B cell (primary cell): ENCODE data around the gene TKT. TPM values are rescaled to one million over a fixed set of nuclear protein-coding genes. Genes with fewer than 3 reads are reported as not detected.

Experiments used
- ATAC-seq: fragments of 200-7000 bp; cut with Tn5 transposase; one replicate; pipeline ENCODE4 v1.10.0; 2021; ENCODE audit warnings: low read depth, mild to moderate bottlenecking, moderate number of reproducible peaks, moderate library complexity
- CTCF ChIA-PET: fragments of 350-600 bp; sonication (Branson Sonifier 250); formaldehyde crosslinking; loops from one replicate; lab custom pipeline; 2021; ENCODE audit warnings: antibody characterized with exemption, inconsistent platforms; lab: Charles Lee
- POLR2A ChIA-PET: fragments of 350-600 bp; sonication (Branson Sonifier 250); formaldehyde crosslinking; loops from one replicate; lab custom pipeline; 2021; ENCODE audit warnings: antibody characterized with exemption; lab: Charles Lee
- DNase-seq: peaks from one replicate; pipeline ENCODE4 v3.0.0; 2013
- H2AFZ ChIP-seq: 2 replicates; pipeline ENCODE4 v1.6.1; 2012; ENCODE audit warnings: mild to moderate bottlenecking, low read depth, low read length; ENCODE audit not compliant: insufficient read depth, poor library complexity, severe bottlenecking
- H3K27ac ChIP-seq, 2 donors: 1 replicate in 1 of 2; 2 replicates in 1 of 2; pipeline ENCODE4 v1.5.1; 2012 to 2013; ENCODE audit warnings: low read length in 2 of 2, mild to moderate bottlenecking in 2 of 2, moderate library complexity in 1 of 2
- H3K27me3 ChIP-seq, 4 experiments: fragments of 200-600 bp in 1 of 4; sonication (generic) in 1 of 4; replicated peaks in 1 of 4; 1 replicate in 2 of 4; 2 replicates in 2 of 4; pipeline versions ENCODE4 v1.6.1 to v1.7.0; 2013 to 2016; ENCODE audit warnings: low read length in 3 of 4, mild to moderate bottlenecking in 2 of 4, mixed read lengths in 1 of 4, moderate library complexity in 1 of 4; ENCODE audit not compliant: insufficient read depth in 4 of 4, control insufficient read depth in 3 of 4; ENCODE audit errors: control extremely low read depth in 1 of 4
- H3K36me3 ChIP-seq, 2 experiments: replicated peaks in 1 of 2; 1 replicate in 1 of 2; 2 replicates in 1 of 2; pipeline versions ENCODE4 v1.6.1 to v1.7.1; 2013; ENCODE audit warnings: low read length in 1 of 2; ENCODE audit not compliant: insufficient read depth in 2 of 2, control insufficient read depth in 1 of 2; ENCODE audit errors: control extremely low read depth in 1 of 2, extremely low read depth in 1 of 2
- H3K4me1 ChIP-seq, 2 donors: fragments of 200-600 bp in 1 of 2; sonication (generic) in 1 of 2; 1 replicate in 1 of 2; 2 replicates in 1 of 2; pipeline versions ENCODE4 v1.5.1 to v1.6.1; 2013 to 2017; ENCODE audit warnings: low read length in 2 of 2; ENCODE audit not compliant: control insufficient read depth in 2 of 2, insufficient read depth in 2 of 2
- H3K4me2 ChIP-seq: replicated peaks from 2 replicates; pipeline ENCODE3; 2012; ENCODE audit warnings: mild to moderate bottlenecking, low read depth, low read length; ENCODE audit not compliant: poor library complexity, severe bottlenecking
- H3K4me3 ChIP-seq, 5 experiments: fragments of 200-600 bp in 1 of 5; sonication (generic) in 1 of 5; 1 replicate in 3 of 5; 2 replicates in 2 of 5; pipeline versions ENCODE4 v1.5.1 to v1.7.0; 2011 to 2016; ENCODE audit warnings: low read length in 4 of 5, mild to moderate bottlenecking in 4 of 5, low read depth in 2 of 5, control low read depth in 1 of 5, moderate library complexity in 1 of 5; ENCODE audit not compliant: insufficient read depth in 1 of 5; ENCODE audit errors: control extremely low read depth in 1 of 5, extremely low read depth in 1 of 5
- H3K79me2 ChIP-seq: fragments of 200-600 bp; sonication (generic); one replicate; pipeline ENCODE4 v1.6.0; 2016; ENCODE audit warnings: low read length; ENCODE audit not compliant: control insufficient read depth, insufficient read depth
- H3K9ac ChIP-seq: fragments of 200-600 bp; sonication (generic); 2 replicates; pipeline ENCODE4 v1.6.1; 2017; ENCODE audit warnings: mild to moderate bottlenecking, low read length, moderate library complexity
- H3K9me3 ChIP-seq, 3 donors: one replicate each; pipeline versions ENCODE4 v1.6.1 to v1.7.1; 2013; ENCODE audit warnings: low read length in 2 of 3; ENCODE audit not compliant: control insufficient read depth in 2 of 3, insufficient read depth in 1 of 3; ENCODE audit errors: control extremely low read depth in 1 of 3
- H4K20me1 ChIP-seq: 2 replicates; pipeline ENCODE4 v1.6.0; 2012; ENCODE audit warnings: mild to moderate bottlenecking, low read length; ENCODE audit not compliant: insufficient read depth, control insufficient read depth, poor library complexity, severe bottlenecking
- H3K27ac Mint-ChIP-seq: one replicate; pipeline ENCODE4 v1.8.0; 2021; ENCODE audit warnings: mixed read lengths
- H3K27me3 Mint-ChIP-seq: one replicate; pipeline ENCODE4 v1.8.0; 2021; ENCODE audit warnings: mixed read lengths
- H3K4me1 Mint-ChIP-seq: one replicate; pipeline ENCODE4 v1.8.0; 2021; ENCODE audit warnings: mixed read lengths
- H3K4me3 Mint-ChIP-seq: one replicate; pipeline ENCODE4 v1.8.0; 2021; ENCODE audit warnings: mixed read lengths
- H3K9me3 Mint-ChIP-seq: one replicate; pipeline ENCODE4 v1.8.0; 2022; ENCODE audit warnings: mixed read lengths; ENCODE audit not compliant: insufficient read depth
- CTCF ChIP-seq: fragments of 200-600 bp; IDR thresholded peaks from one replicate; pipeline ENCODE4 v1.8.0; 2022; ENCODE audit warnings: antibody characterized with exemption, mild to moderate bottlenecking
- EZH2 ChIP-seq: IDR thresholded peaks from 2 replicates; pipeline ENCODE4 v1.6.1; 2012; ENCODE audit warnings: borderline replicate concordance, low read depth, mild to moderate bottlenecking, moderate library complexity, low read length; ENCODE audit not compliant: insufficient read depth, poor library complexity, severe bottlenecking
- WGBS: methylation state at CpG from one replicate; pipeline ENCODE4 v1.1.5; 2013; ENCODE audit warnings: missing lambda C conversion rate; ENCODE audit not compliant: insufficient coverage; 5-methylcytosine and 5-hydroxymethylcytosine counted together
- intact Hi-C: fragments of 100-400 bp; cut with micrococcal nuclease; formaldehyde crosslinking; loops from one replicate; pipeline ENCODE4 v1.10.0; 2022
- polyA plus RNA-seq: library from polyadenylated mRNA; depleted of rRNA; stranded (reverse); fragments of >200 nt; gene quantifications from 2 replicates; pipeline ENCODE4 v1.2.3, GENCODE V29; 2012
- total RNA-seq, 2 donors: library from RNA; stranded (reverse); fragments of 120-200 nt in 1 of 2; gene quantifications; 1 replicate in 1 of 2; 2 replicates in 1 of 2; pipeline versions ENCODE4 v1.2.3 to v1.2.4, GENCODE V29; 2013 to 2022

TKT gene
- total and polyA plus RNA-seq, 2 donors (not counting 1 experiment from before 2014, with no cell fraction given) = 69.5 to 81.0 TPM

- Histone ChIP-seq H4K20me1 (no peaks in the 10 kb centered on the region), H3K27ac (no peak overlapping the region), H3K9ac (no peak overlapping the region), H3K4me2 (no peak overlapping the region), H3K4me1 (no peaks in the 10 kb centered on the region), H3K9me3 (peaks cover 0 to 5% (median 0%) of the 10 kb centered on the region in 3 donors), H3K4me3 (no peak overlapping the region), H3K36me3 (peaks cover 0 to 50% of the 10 kb centered on the region in 2 experiments), H3K27me3 (no peaks in the 10 kb centered on the region), H3K79me2 (no peaks in the 10 kb centered on the region), H2AFZ (no peak overlapping the region)
- ATAC-seq = no peak
- H3K9me3 Mint-ChIP-seq = no peaks in the 10 kb centered on the region
- TF ChIP-seq CTCF = no peak
- TF ChIP-seq EZH2 = no peak
- WGBS = 94% methylated on average over 6 of the region's 9 CpGs
- no peaks in the 10 kb centered on the region for H3K27me3 Mint-ChIP-seq
- POLR2A ChIA-PET = no interaction called here
- H3K4me1 Mint-ChIP-seq = peaks cover 5% of the 10 kb centered on the region
- CTCF ChIA-PET = interaction anchor here (1.1 to 1.4 kb wide), 2 partner anchors 27 to 78 kb away, joined by 3 to 6 read pairs; no protein-coding TSS in a partner anchor
- intact Hi-C loops = no loop called here
- DNase-seq = no peak
- no peak overlapping the region for H3K4me3 Mint-ChIP-seq
- no peak overlapping the region for H3K27ac Mint-ChIP-seq
Observed at GRCh38 chr3:53223541-53223966, 32.3 kb downstream of the TKT start.

GRCh38 chr3:53223025-53223424 is 32.8 kb downstream of the TKT start:
- H3K27ac Mint-ChIP-seq = no peak overlapping the region
- Histone ChIP-seq H3K9ac (no peak overlapping the region), H2AFZ (no peak overlapping the region), H3K79me2 (no peaks in the 10 kb centered on the region), H4K20me1 (no peaks in the 10 kb centered on the region), H3K27me3 (no peaks in the 10 kb centered on the region), H3K4me3 (no peak overlapping the region), H3K9me3 (peaks cover 0 to 5% (median 0%) of the 10 kb centered on the region in 3 donors), H3K27ac (no peak overlapping the region), H3K4me2 (no peak overlapping the region), H3K36me3 (peaks cover 0 to 45% of the 10 kb centered on the region in 2 experiments), H3K4me1 (peaks cover 0 to 5% of the 10 kb centered on the region in 2 donors)
- TF ChIP-seq CTCF = no peak
- TF ChIP-seq EZH2 = no peak
- DNase-seq = no peak
- no peaks in the 10 kb centered on the region for H3K9me3 Mint-ChIP-seq
- intact Hi-C loops = no loop called here
- no peak overlapping the region for H3K4me3 Mint-ChIP-seq
- H3K4me1 Mint-ChIP-seq = peaks cover 10% of the 10 kb centered on the region
- no peaks in the 10 kb centered on the region for H3K27me3 Mint-ChIP-seq
- WGBS = 96% methylated on average over 4 of the region's 7 CpGs
- ChIA-PET CTCF (interaction anchor here (1.1 kb wide), 1 partner anchor 78 kb away, joined by 3 read pairs; no protein-coding TSS in a partner anchor), POLR2A (interaction anchor here (0.6 kb wide), 1 partner anchor 24 kb away, joined by 3 read pairs; no protein-coding TSS in a partner anchor)
- no peak for ATAC-seq
